K562 (cell line): Measurements from ENCODE around the gene SHLD1. TPM values are rescaled to one million over a fixed set of nuclear protein-coding genes. Genes with fewer than 3 reads are reported as not detected.

ENCODE experiments used
- ATAC-seq: fragments of 200-7000 bp; cut with Tn5 transposase; 3 replicates; pipeline ENCODE4 v1.9.1; 2020; ENCODE audit warnings: moderate library complexity
- BruUV-seq: library from RNA; stranded (reverse); fragments of 400-500 nt; replicated peaks from 2 replicates; lab custom pipeline; 2021; lab: Mats Ljungman, UMichigan
- CTCF ChIA-PET: fragments of 300-600 bp; formaldehyde crosslinking; extraction: SDS; loops from one replicate; lab custom pipeline; 2021; ENCODE audit warnings: low intra/inter-chr PET ratio; lab: Yijun Ruan, JAX
- POLR2A ChIA-PET: fragments of 300-600, 350-650 bp; sonication (Branson Sonifier 250); formaldehyde crosslinking; extraction: SDS; loops from one replicate; lab custom pipeline; 2021; ENCODE audit warnings: antibody characterized with exemption, inconsistent platforms; lab: Yijun Ruan, JAX
- DNase-seq, 4 experiments: peaks; one replicate each; pipeline versions ENCODE4 v3.0.0 to v3.0.0-alpha.2; 2011 to 2018; ENCODE audit warnings: low spot score in 3 of 4, mixed read lengths in 3 of 4; ENCODE audit errors: extremely low read depth in 1 of 4
- FAIRE-seq: peaks from 2 replicates; lab custom pipeline; 2011; peaks lifted over from hg19 to GRCh38; lab: Jason Lieb, UNC
- H2AFZ ChIP-seq: 2 replicates; pipeline ENCODE4 v1.6.0; 2011; ENCODE audit warnings: low read depth, low read length, control low read depth, inconsistent platforms
- H3K27ac ChIP-seq: fragments of 200-600 bp; 3 replicates; pipeline ENCODE4 v1.8.0; 2011; ENCODE audit warnings: low read depth, mild to moderate bottlenecking, control low read depth, inconsistent platforms, low read length, moderate library complexity, mixed read lengths; ENCODE audit errors: extremely low read depth
- H3K27me3 ChIP-seq, 2 experiments: fragments of 300-600 bp in 1 of 2; 2 replicates in 1 of 2; 3 replicates in 1 of 2; pipeline versions ENCODE4 v1.6.0 to v1.8.0; 2011; ENCODE audit warnings: inconsistent platforms in 2 of 2, low read length in 2 of 2, mild to moderate bottlenecking in 1 of 2, mixed read lengths in 1 of 2, moderate library complexity in 1 of 2; ENCODE audit not compliant: control insufficient read depth in 2 of 2, insufficient read depth in 2 of 2
- H3K36me3 ChIP-seq: fragments of 300-600 bp; 3 replicates; pipeline ENCODE4 v1.8.0; 2011; ENCODE audit warnings: mild to moderate bottlenecking, low read length, inconsistent platforms; ENCODE audit not compliant: control insufficient read depth, insufficient read depth
- H3K4me1 ChIP-seq, 2 experiments: fragments of 200-600 bp in 1 of 2; replicated peaks in 1 of 2; 2 replicates in 1 of 2; 3 replicates in 1 of 2; pipeline versions ENCODE4 v1.5.1 to v1.8.0; 2011; ENCODE audit warnings: inconsistent platforms in 2 of 2, low read length in 2 of 2, mild to moderate bottlenecking in 1 of 2, mixed read lengths in 1 of 2, moderate library complexity in 1 of 2; ENCODE audit not compliant: control insufficient read depth in 2 of 2, insufficient read depth in 2 of 2
- H3K4me2 ChIP-seq: 2 replicates; pipeline ENCODE4 v1.6.1; 2011; ENCODE audit warnings: low read length, control low read depth, inconsistent platforms, mixed read lengths; ENCODE audit not compliant: insufficient read depth
- H3K4me3 ChIP-seq: fragments of 200-600 bp; sonication (generic), shearing (Covaris generic); 2 replicates; pipeline ENCODE4 v1.5.1; 2016; ENCODE audit warnings: control low read depth, inconsistent platforms
- H3K79me2 ChIP-seq: fragments of 200-600 bp; 3 replicates; pipeline ENCODE4 v1.8.0; 2011; ENCODE audit warnings: low read length, inconsistent platforms; ENCODE audit not compliant: control insufficient read depth, insufficient read depth
- H3K9ac ChIP-seq, 2 experiments: 2 replicates each; pipeline versions ENCODE4 v1.6.0 to v1.6.1; 2011; ENCODE audit warnings: low read depth in 2 of 2, low read length in 2 of 2, control low read depth in 1 of 2, inconsistent platforms in 1 of 2, mild to moderate bottlenecking in 1 of 2, mixed read lengths in 1 of 2; ENCODE audit not compliant: insufficient read depth in 1 of 2
- H3K9me1 ChIP-seq: one replicate; pipeline ENCODE4 v1.6.0; 2011; ENCODE audit warnings: inconsistent platforms, mild to moderate bottlenecking, low read length, moderate library complexity; ENCODE audit not compliant: control insufficient read depth, insufficient read depth
- H3K9me3 ChIP-seq: replicated peaks from 2 replicates; pipeline ENCODE4 v1.5.1; 2011; ENCODE audit warnings: low read depth, low read length, inconsistent platforms; ENCODE audit not compliant: control insufficient read depth, insufficient read depth
- H4K20me1 ChIP-seq: replicated peaks from 2 replicates; pipeline ENCODE4 v1.6.1; 2011; ENCODE audit warnings: low read length, inconsistent platforms, mixed read lengths; ENCODE audit not compliant: control insufficient read depth, insufficient read depth
- CUX1 ChIP-seq: fragments of 200-800 bp; sonication (Bioruptor generic); IDR thresholded peaks from 2 replicates; pipeline ENCODE4 v1.6.1; 2016; ENCODE audit warnings: missing genetic modification characterization, missing compliant biosample characterization
- MYC ChIP-seq, 2 experiments: fragments of 250-450 bp in 1 of 2; sonication (Bioruptor Pico) in 1 of 2; IDR thresholded peaks; 2 replicates each; pipeline versions ENCODE4 v1.5.1 to v1.6.1; 2012 to 2021; ENCODE audit warnings: low read depth in 2 of 2, borderline replicate concordance in 1 of 2, improper control_type of control experiment in 1 of 2, low read length in 1 of 2, mild to moderate bottlenecking in 1 of 2, moderate library complexity in 1 of 2
- RBFOX2 ChIP-seq: fragments of 200-400 bp; formaldehyde crosslinking; IDR thresholded peaks from 2 replicates; pipeline ENCODE4 v1.6.1; 2017; ENCODE audit warnings: low read depth, mild to moderate bottlenecking, low read length, moderate library complexity
- U2AF2 ChIP-seq: fragments of 200-400 bp; formaldehyde crosslinking; optimal IDR thresholded peaks from 2 replicates; pipeline ENCODE3; 2017; ENCODE audit warnings: low read depth, mild to moderate bottlenecking, low read length
- ZBTB12 ChIP-seq: fragments of 250-450 bp; sonication (Bioruptor Pico); IDR thresholded peaks from 2 replicates; pipeline ENCODE4 v1.4.0; 2020
- ZNF436 ChIP-seq: fragments of 250-450, 450-650 bp; sonication (Bioruptor Pico); formaldehyde crosslinking; IDR thresholded peaks from 2 replicates; pipeline ENCODE4 v1.7.0; 2020; ENCODE audit warnings: mild to moderate bottlenecking
- WGBS: fragments of 100-300 bp; shearing (Covaris generic); methylation state at CpG from one replicate; pipeline ENCODE4 v1.1.6; 2016; ENCODE audit warnings: low coverage, mixed read lengths; ENCODE audit not compliant: insufficient coverage; ENCODE audit errors: missing lambda C conversion rate; 5-methylcytosine and 5-hydroxymethylcytosine counted together
- in situ Hi-C: fragments of 300-500 bp; cut with MboI; formaldehyde crosslinking; loops from 4 replicates; pipeline ENCODE4 v1.15.0; 2018; ENCODE audit warnings: inconsistent platforms, mixed read lengths
- intact Hi-C: fragments of 100-400 bp; cut with micrococcal nuclease; formaldehyde crosslinking; loops from 2 replicates; pipeline ENCODE4 v1.14.2; 2022
- polyA plus RNA-seq, 8 experiments: library from polyadenylated mRNA; depleted of rRNA in 4 of 8; stranded (reverse) in 5 of 8; unstranded in 3 of 8; fragments of >200 nt; fragmentation: Nextera tagmentation in 2 of 8; fragmentation: Illumina TruSeq in 1 of 8; extraction: Ambion mirVana in 2 of 8; extraction: Trizol in 1 of 8; gene quantifications; 2 replicates each; pipeline versions ENCODE4 v1.2.1 to v1.2.3, GENCODE V29; 2011 to 2014; ENCODE audit warnings: inconsistent platforms in 1 of 8, missing spikeins in 1 of 8
- total RNA-seq, 7 experiments: library from RNA; depleted of rRNA in 6 of 7; stranded (reverse); fragments of >200 nt in 6 of 7; fragmentation: Illumina TruSeq in 2 of 7; extraction: Trizol in 2 of 7; gene quantifications; 2 replicates each; pipeline versions ENCODE4 v1.2.1 to v1.2.3, GENCODE V29; 2011 to 2021; ENCODE audit warnings: low replicate concordance in 1 of 7

Gene SHLD1
- total and polyA plus RNA-seq, 9 of the 15 experiments (the other 6 are each of a cell fraction or from before 2014, with no cell fraction given), result 3.7 to 21.6 (median 8.2) TPM

- H3K4me1 ChIP-seq, result peaks cover 5 to 16% of the 10 kb centered on the region in 2 experiments; a peak in 3 of 5 replicates
- H3K79me2 ChIP-seq, result no peaks in the 10 kb centered on the region
- BruUV-seq, result no TSS peak
- no peaks in the 10 kb centered on the region for H3K9me1 ChIP-seq
- H3K4me2 ChIP-seq, result no peak overlapping the region
- in situ Hi-C loops (no loop called here), intact Hi-C loops (no loop called here)
- peaks cover 14% of the 10 kb centered on the region; the same call in 1 of the 3 replicates for H3K36me3 ChIP-seq
- no peaks in the 10 kb centered on the region for H3K27me3 ChIP-seq
- 89% methylated on average over 8 of the region's 8 CpGs for WGBS
- H3K4me3 ChIP-seq, result no peak overlapping the region
- H2AFZ ChIP-seq, result no peak overlapping the region
- H4K20me1 ChIP-seq, result no peaks in the 10 kb centered on the region
- no peak for DNase-seq
- no peak overlapping the region for H3K9ac ChIP-seq
- TF ChIP-seq ZNF436 (CRISPR knock-in tag), result no peak
- TF ChIP-seq CUX1 (CRISPR knock-in tag), result no peak
- no peak for TF ChIP-seq MYC (IDR thresholded peaks at IDR 0.05; ENCODE audit: low read depth, low read length)
- TF ChIP-seq MYC (CRISPR knock-in tag; IDR thresholded peaks at IDR 0.05; ENCODE audit: borderline replicate concordance, low read depth), result no peak
- TF ChIP-seq RBFOX2, result no peak
- no peak for TF ChIP-seq ZBTB12 (CRISPR knock-in tag)
- TF ChIP-seq U2AF2, result no peak
- no peak for ATAC-seq
- ChIA-PET POLR2A (no interaction called here), CTCF (no interaction called here)
- no peaks in the 10 kb centered on the region for H3K9me3 ChIP-seq
- no peak for FAIRE-seq
- no peak overlapping the region for H3K27ac ChIP-seq
Observed at GRCh38 chr20:5773589-5773988, 23.4 kb downstream of the SHLD1 start.
